Kidney (tissue), 22 donors: ENCODE data around the gene TBCE. TPM values are rescaled to one million over a fixed set of nuclear protein-coding genes. Genes with fewer than 3 reads are reported as not detected.

Experiments used
- DNase-seq, 5 donors: peaks; one replicate each; pipeline ENCODE4 v3.0.0-alpha.2; 2013 to 2020
- FAIRE-seq: peaks from 2 replicates; lab custom pipeline; 2012; peaks lifted over from hg19 to GRCh38; lab: Jason Lieb, UNC
- H3K27ac ChIP-seq, 2 donors: one replicate each; pipeline ENCODE4 v1.7.0; 2013; ENCODE audit warnings: low read depth in 2 of 2, low read length in 2 of 2, inconsistent platforms in 1 of 2
- H3K27me3 ChIP-seq: one replicate; pipeline ENCODE4 v1.7.1; 2013; ENCODE audit warnings: low read length, inconsistent platforms; ENCODE audit not compliant: control insufficient read depth, insufficient read depth
- H3K36me3 ChIP-seq, 3 donors: one replicate each; pipeline versions ENCODE4 v1.7.0 to v1.7.1; 2013; ENCODE audit warnings: low read length in 3 of 3, control low read depth in 1 of 3, inconsistent platforms in 1 of 3; ENCODE audit not compliant: insufficient read depth in 3 of 3, control insufficient read depth in 2 of 3
- H3K4me1 ChIP-seq, 3 donors: one replicate each; pipeline versions ENCODE4 v1.7.0 to v1.7.1; 2013; ENCODE audit warnings: low read length in 3 of 3, inconsistent platforms in 1 of 3, low read depth in 1 of 3; ENCODE audit not compliant: control insufficient read depth in 2 of 3, insufficient read depth in 2 of 3
- H3K4me3 ChIP-seq, 3 donors: one replicate each; pipeline versions ENCODE4 v1.7.0 to v1.8.1; 2013; ENCODE audit warnings: low read length in 3 of 3, control low read depth in 1 of 3, inconsistent platforms in 1 of 3
- H3K9ac ChIP-seq, 3 donors: one replicate each; pipeline versions ENCODE4 v1.7.0 to v1.7.1; 2013; ENCODE audit warnings: low read length in 3 of 3, control low read depth in 1 of 3, inconsistent platforms in 1 of 3
- H3K9me3 ChIP-seq, 3 donors: one replicate each; pipeline versions ENCODE4 v1.7.0 to v1.7.1; 2013; ENCODE audit warnings: low read length in 3 of 3, control low read depth in 1 of 3, inconsistent platforms in 1 of 3; ENCODE audit not compliant: control insufficient read depth in 2 of 3, insufficient read depth in 1 of 3
- CTCF ChIP-seq: IDR thresholded peaks from 3 replicates; pipeline ENCODE4 v1.5.1; 2012; ENCODE audit warnings: mild to moderate bottlenecking, moderate library complexity, borderline replicate concordance; ENCODE audit not compliant: insufficient read depth; ENCODE audit errors: extremely low read depth
- intact Hi-C: fragments of 100-400 bp; cut with DNase I; formaldehyde crosslinking; loops from one replicate; pipeline ENCODE4 v1.11.1; 2022
- long read RNA-seq, 10 donors: library from polyadenylated mRNA in 1 of 10; unstranded in 1 of 10; transcript quantifications; one replicate each; pipeline ENCODE4 v2.0.0 and lab custom pipeline, GENCODE V29; 2021 to 2026
- polyA plus RNA-seq: library from polyadenylated mRNA; stranded (reverse); fragments of 350-450 nt; fragmentation: Illumina TruSeq; extraction: RNeasy Lipid Tissue Mini Kit (QIAGEN cat#74804); gene quantifications from one replicate; pipeline ENCODE4 v1.2.3, GENCODE V29; 2014; ENCODE audit warnings: low read depth, low replicate concordance; ENCODE audit not compliant: insufficient read depth
- total RNA-seq: library from RNA; stranded (reverse); fragmentation: NEBNext Ultra II Directional; extraction: Animal tissue kit (Norgen Biotek cat#: 25700); gene quantifications from one replicate; pipeline ENCODE4 v1.2.1, GENCODE V29; 2021
- donor health status: control.
- donor health status: control.
- donor health status: control.
- donor health status: control.
- donor health status: control.
- donor health status: DM: yes; HTN: yes; CAD: no.
- donor health status: Normal renal cell carcinoma (clear cell type).

The TBCE gene
- total RNA-seq (15.1 TPM), polyA plus RNA-seq (22.6 TPM)
- long read RNA-seq, donor 1, full-length matches to known transcripts, result 4 of 4 reads
- long read RNA-seq, donor 1, partial matches to known transcripts, result 0 of 4 reads
- long read RNA-seq, donor 1, other reads (novel, unspliced or antisense), result 0 of 4 reads
- long read RNA-seq, donor 2, full-length matches to known transcripts, result 4 of 4 reads
- long read RNA-seq, donor 2, partial matches to known transcripts, result 0 of 4 reads
- long read RNA-seq, donor 2, other reads (novel, unspliced or antisense), result 0 of 4 reads
- long read RNA-seq, donor 3, full-length matches to known transcripts, result 9 of 9 reads
- long read RNA-seq, donor 3, partial matches to known transcripts, result 0 of 9 reads
- long read RNA-seq, donor 3, other reads (novel, unspliced or antisense), result 0 of 9 reads
- long read RNA-seq, donor 4, full-length matches to known transcripts, result 4 of 4 reads
- long read RNA-seq, donor 4, partial matches to known transcripts, result 0 of 4 reads
- long read RNA-seq, donor 4, other reads (novel, unspliced or antisense), result 0 of 4 reads
- long read RNA-seq, donor 5, result 0 reads
- long read RNA-seq, donor 6, full-length matches to known transcripts, result 10 of 10 reads
- long read RNA-seq, donor 6, partial matches to known transcripts, result 0 of 10 reads
- long read RNA-seq, donor 6, other reads (novel, unspliced or antisense), result 0 of 10 reads
- long read RNA-seq, donor 7, full-length matches to known transcripts, result 3 of 6 reads
- long read RNA-seq, donor 7, partial matches to known transcripts, result 2 of 6 reads
- long read RNA-seq, donor 7, other reads (novel, unspliced or antisense), result 1 of 6 reads
- long read RNA-seq, donor 8, full-length matches to known transcripts, result 6 of 6 reads
- long read RNA-seq, donor 8, partial matches to known transcripts, result 0 of 6 reads
- long read RNA-seq, donor 8, other reads (novel, unspliced or antisense), result 0 of 6 reads
- long read RNA-seq, donor 9, partial matches to known transcripts, result 0 of 2 reads
- long read RNA-seq, donor 9, other reads (novel, unspliced or antisense), result 0 of 2 reads
- long read RNA-seq, donor 10, partial matches to known transcripts, result 0 of 2 reads
- long read RNA-seq, donor 10, other reads (novel, unspliced or antisense), result 0 of 2 reads

GRCh38 chr1:235367000-235367908, at the start of gene TBCE:
TBCE (plus strand) TSS chr1:235367427; CDS start chr1:235380050, 12,623 bp downstream.
- TF ChIP-seq CTCF, result no peak
- peak; percentile 94 for FAIRE-seq
- Histone ChIP-seq H3K27me3 (no peaks in the 10 kb centered on the region), H3K9me3 (no peaks in the 10 kb centered on the region), H3K4me3 (peak within 1 kb of the TSS; percentile 78 to 96 (median 93)), H3K4me1 (no peaks in the 10 kb centered on the region), H3K9ac (peak within 1 kb of the TSS; percentile 49 to 95 (median 74)), H3K27ac (peak within 1 kb of the TSS; percentile 69 to 85), H3K36me3 (no peaks in the 10 kb centered on the region)
- intact Hi-C loops, result no loop called here
- peak; percentile 96 to 99 (median 98) for DNase-seq

- H3K27me3 ChIP-seq, result no peaks in the 10 kb centered on the region
- H3K4me1 ChIP-seq, result peaks cover 0 to 2% (median 0%) of the 10 kb centered on the region in 3 donors
- H3K27ac ChIP-seq, result no peak overlapping the region
- H3K4me3 ChIP-seq, result no peak overlapping the region
- intact Hi-C loops, result no loop called here
- H3K36me3 ChIP-seq, result no peaks in the 10 kb centered on the region
- TF ChIP-seq CTCF, result no peak
- DNase-seq (no peak), FAIRE-seq (no peak)
- no peak overlapping the region for H3K9ac ChIP-seq
- no peaks in the 10 kb centered on the region for H3K9me3 ChIP-seq
Measured at GRCh38 chr1:235319255-235319654, 48.0 kb upstream of the TBCE start.

- Histone ChIP-seq H3K9ac (no peak overlapping the region), H3K4me1 (peaks cover 0 to 4% (median 2%) of the 10 kb centered on the region in 3 donors), H3K27me3 (no peaks in the 10 kb centered on the region), H3K27ac (no peak overlapping the region), H3K9me3 (no peaks in the 10 kb centered on the region), H3K36me3 (no peaks in the 10 kb centered on the region), H3K4me3 (no peak overlapping the region)
- intact Hi-C loops, result no loop called here
- DNase-seq (no peak), FAIRE-seq (no peak)
- TF ChIP-seq CTCF, result no peak
Measured at GRCh38 chr1:235320521-235321179, 46.6 kb upstream of the TBCE start.
